HCT116 (cell line): ENCODE results near the gene PPFIA1. TPM values are rescaled to one million over a fixed set of nuclear protein-coding genes. Genes with fewer than 3 reads are reported as not detected.

Source experiments
- ATAC-seq: fragments of 200-7000 bp; cut with Tn5 transposase; 2 replicates; pipeline ENCODE4 v1.9.1; 2020; ENCODE audit warnings: mild to moderate bottlenecking, moderate library complexity
- BruUV-seq: library from RNA; stranded (reverse); fragments of 400-500 nt; replicated peaks from 2 replicates; lab custom pipeline; 2021; lab: Mats Ljungman, UMichigan
- CTCF ChIA-PET: fragments of 300-600 bp; sonication (Branson Sonifier 250); formaldehyde crosslinking; loops from one replicate; lab custom pipeline; 2021; ENCODE audit warnings: antibody characterized with exemption; lab: Charles Lee
- POLR2A ChIA-PET: fragments of 300-600, 350-600 bp; sonication (Branson Sonifier 250); formaldehyde crosslinking; loops from one replicate; lab custom pipeline; 2021; ENCODE audit warnings: antibody characterized with exemption; lab: Charles Lee
- RAD21 ChIA-PET, 2 experiments: fragments of 300-600 bp; sonication (Branson Sonifier 250); formaldehyde crosslinking; loops; one replicate each; lab custom pipeline; 2023; ENCODE audit warnings: low total read pairs in 2 of 2; ENCODE audit not compliant: uncharacterized antibody in 2 of 2, unreplicated experiment in 2 of 2, low non-redundant PET in 1 of 2; lab: Charles Lee
- DNase-seq: peaks from one replicate; pipeline ENCODE4 v3.0.0-alpha.2; 2010; ENCODE audit warnings: low read depth, low spot score
- H2AFZ ChIP-seq: fragments of 200-600 bp; shearing (Covaris generic), sonication (generic); 2 replicates; pipeline ENCODE4 v1.6.1; 2017; ENCODE audit warnings: low read depth, mixed run types, mixed read lengths, antibody characterized with exemption, low read length; ENCODE audit not compliant: poor library complexity, severe bottlenecking
- H3K27ac ChIP-seq: 2 replicates; pipeline ENCODE4 v1.5.1; 2012; ENCODE audit warnings: low read depth, low read length
- H3K27me3 ChIP-seq: fragments of 200-600 bp; sonication (generic); 2 replicates; pipeline ENCODE4 v1.6.1; 2016; ENCODE audit warnings: mixed run types, low read length, mixed read lengths; ENCODE audit not compliant: insufficient read depth
- H3K36me3 ChIP-seq, 2 experiments: fragments of 200-500 bp in 1 of 2; fragments of 200-600 bp in 1 of 2; sonication (Bioruptor generic) in 1 of 2; sonication (generic) in 1 of 2; 2 replicates each; pipeline versions ENCODE4 v1.5.1 to v1.6.1; 2014 to 2016; ENCODE audit warnings: low read length in 2 of 2, inconsistent platforms in 1 of 2, mixed read lengths in 1 of 2, mixed run types in 1 of 2; ENCODE audit not compliant: insufficient read depth in 2 of 2, control insufficient read depth in 1 of 2
- H3K4me1 ChIP-seq, 2 experiments: fragments of 200-600 bp in 1 of 2; sonication (generic) in 1 of 2; 2 replicates each; pipeline versions ENCODE4 v1.5.1 to v1.6.1; 2012 to 2017; ENCODE audit warnings: low read length in 2 of 2, inconsistent platforms in 1 of 2, mild to moderate bottlenecking in 1 of 2, mixed read lengths in 1 of 2, mixed run types in 1 of 2, moderate library complexity in 1 of 2; ENCODE audit not compliant: insufficient read depth in 2 of 2, control insufficient read depth in 1 of 2
- H3K4me2 ChIP-seq: fragments of 200-600 bp; sonication (generic); 2 replicates; pipeline ENCODE4 v1.6.1; 2017; ENCODE audit warnings: mixed run types, low read length, mixed read lengths
- H3K4me3 ChIP-seq, 2 experiments: fragments of 200-600 bp in 1 of 2; sonication (generic) in 1 of 2; replicated peaks in 1 of 2; 2 replicates each; pipeline ENCODE4 v1.5.1; 2011 to 2016; ENCODE audit warnings: low read length in 2 of 2, control low read depth in 1 of 2, low read depth in 1 of 2, mild to moderate bottlenecking in 1 of 2, mixed read lengths in 1 of 2, mixed run types in 1 of 2
- H3K79me2 ChIP-seq: fragments of 200-600 bp; sonication (generic); 2 replicates; pipeline ENCODE4 v1.6.1; 2017; ENCODE audit warnings: mild to moderate bottlenecking, mixed run types, low read length, moderate library complexity, mixed read lengths; ENCODE audit not compliant: insufficient read depth
- H3K9ac ChIP-seq: fragments of 200-600 bp; sonication (generic); 2 replicates; pipeline ENCODE4 v1.6.1; 2016; ENCODE audit warnings: low read length, mixed read lengths
- H3K9me2 ChIP-seq: fragments of 200-600 bp; sonication (generic), shearing (Covaris generic); 2 replicates; pipeline ENCODE4 v1.6.1; 2017; ENCODE audit warnings: mixed run types, mild to moderate bottlenecking, moderate library complexity; ENCODE audit not compliant: insufficient read depth
- H3K9me3 ChIP-seq, 2 experiments: fragments of 200-500 bp in 1 of 2; fragments of 200-600 bp in 1 of 2; sonication (Bioruptor generic) in 1 of 2; sonication (generic) in 1 of 2; 2 replicates each; pipeline ENCODE4 v1.6.1; 2014 to 2017; ENCODE audit warnings: low read length in 2 of 2, mixed read lengths in 2 of 2, inconsistent platforms in 1 of 2, low read depth in 1 of 2, mild to moderate bottlenecking in 1 of 2, mixed run types in 1 of 2, moderate library complexity in 1 of 2; ENCODE audit not compliant: control insufficient read depth in 1 of 2, insufficient read depth in 1 of 2
- H4K20me1 ChIP-seq: fragments of 200-600 bp; sonication (generic), shearing (Covaris generic); 2 replicates; pipeline ENCODE4 v1.6.1; 2017; ENCODE audit warnings: mixed run types, mild to moderate bottlenecking, moderate library complexity; ENCODE audit not compliant: insufficient read depth
- CBX3 ChIP-seq: IDR thresholded peaks from 2 replicates; pipeline ENCODE4 v1.6.1; 2012; ENCODE audit warnings: low read depth
- CEBPB ChIP-seq: IDR thresholded peaks from 2 replicates; pipeline ENCODE4 v1.6.1; 2012; ENCODE audit warnings: low read depth
- EGR1 ChIP-seq: IDR thresholded peaks from 2 replicates; pipeline ENCODE4 v1.6.1; 2012; ENCODE audit warnings: low read depth
- ELF1 ChIP-seq: IDR thresholded peaks from 2 replicates; pipeline ENCODE4 v1.6.1; 2012; ENCODE audit warnings: low read depth, borderline replicate concordance
- EZH2 ChIP-seq: fragments of 200-600 bp; sonication (generic); IDR thresholded peaks from 2 replicates; pipeline ENCODE4 v1.6.1; 2017; ENCODE audit warnings: antibody characterized with exemption, mixed run types
- EZH2phosphoT487 ChIP-seq: fragments of 200-600 bp; IDR thresholded peaks from 2 replicates; pipeline ENCODE4 v1.6.1; 2018; ENCODE audit warnings: antibody characterized with exemption, borderline replicate concordance
- FOSL1 ChIP-seq: IDR thresholded peaks from 2 replicates; pipeline ENCODE4 v1.6.1; 2012; ENCODE audit warnings: low read depth
- JUND ChIP-seq: IDR thresholded peaks from 2 replicates; pipeline ENCODE4 v1.6.1; 2012
- POLR2AphosphoS5 ChIP-seq: IDR thresholded peaks from 2 replicates; pipeline ENCODE4 v1.6.1; 2011; ENCODE audit warnings: mild to moderate bottlenecking, low read depth, low read length, moderate library complexity
- RAD21 ChIP-seq: IDR thresholded peaks from 2 replicates; pipeline ENCODE4 v1.6.1; 2012; ENCODE audit warnings: low read depth, mild to moderate bottlenecking
- SIN3A ChIP-seq: IDR thresholded peaks from 2 replicates; pipeline ENCODE4 v1.6.1; 2012; ENCODE audit warnings: low read depth
- SRF ChIP-seq: IDR thresholded peaks from 2 replicates; pipeline ENCODE4 v1.6.1; 2012; ENCODE audit warnings: low read depth
- TCF7L2 ChIP-seq: IDR thresholded peaks from 2 replicates; pipeline ENCODE4 v1.7.0; 2011; ENCODE audit warnings: borderline replicate concordance, inconsistent platforms; ENCODE audit not compliant: insufficient read depth, insufficient read length; ENCODE audit errors: extremely low read depth
- ZFX ChIP-seq: fragments of 450-650 bp; IDR thresholded peaks from 2 replicates; pipeline ENCODE4 v1.6.1; 2017
- ZNF274 ChIP-seq: fragments of 200-500 bp; sonication (Bioruptor generic); IDR thresholded peaks from 2 replicates; pipeline ENCODE4 v1.6.1; 2014; ENCODE audit warnings: mild to moderate bottlenecking, low read depth, low read length, inconsistent platforms
- intact Hi-C: fragments of 100-400 bp; cut with micrococcal nuclease; formaldehyde crosslinking; loops from 2 replicates; pipeline ENCODE4 v1.10.0; 2022
- total RNA-seq: library from RNA; stranded (reverse); gene quantifications from one replicate; pipeline ENCODE4 v1.2.1, GENCODE V29; 2021; ENCODE audit not compliant: unreplicated experiment
- TF ChIP-seq, protein P1 (sequence below): IDR thresholded peaks from 2 replicates; pipeline ENCODE4 v1.6.1; 2012
- TF ChIP-seq, protein P2 (sequence below): IDR thresholded peaks from 2 replicates; pipeline ENCODE4 v1.6.1; 2012
- TF ChIP-seq, protein P3 (sequence below), 3 experiments: fragments of 200-600 bp in 1 of 3; sonication (generic) in 1 of 3; IDR thresholded peaks in 2 of 3; conservative IDR thresholded peaks in 1 of 3; 2 replicates each; pipeline ENCODE4 v1.5.1; 2012 to 2017; ENCODE audit warnings: low read depth in 2 of 3, low read length in 2 of 3, antibody characterized with exemption in 1 of 3, borderline replicate concordance in 1 of 3, control low read depth in 1 of 3, mild to moderate bottlenecking in 1 of 3, mixed read lengths in 1 of 3, mixed run types in 1 of 3, moderate library complexity in 1 of 3; ENCODE audit not compliant: insufficient read depth in 1 of 3

Gene PPFIA1
- total RNA-seq, 1 experiment from 2014 or later: 48.6 TPM

DNA sequence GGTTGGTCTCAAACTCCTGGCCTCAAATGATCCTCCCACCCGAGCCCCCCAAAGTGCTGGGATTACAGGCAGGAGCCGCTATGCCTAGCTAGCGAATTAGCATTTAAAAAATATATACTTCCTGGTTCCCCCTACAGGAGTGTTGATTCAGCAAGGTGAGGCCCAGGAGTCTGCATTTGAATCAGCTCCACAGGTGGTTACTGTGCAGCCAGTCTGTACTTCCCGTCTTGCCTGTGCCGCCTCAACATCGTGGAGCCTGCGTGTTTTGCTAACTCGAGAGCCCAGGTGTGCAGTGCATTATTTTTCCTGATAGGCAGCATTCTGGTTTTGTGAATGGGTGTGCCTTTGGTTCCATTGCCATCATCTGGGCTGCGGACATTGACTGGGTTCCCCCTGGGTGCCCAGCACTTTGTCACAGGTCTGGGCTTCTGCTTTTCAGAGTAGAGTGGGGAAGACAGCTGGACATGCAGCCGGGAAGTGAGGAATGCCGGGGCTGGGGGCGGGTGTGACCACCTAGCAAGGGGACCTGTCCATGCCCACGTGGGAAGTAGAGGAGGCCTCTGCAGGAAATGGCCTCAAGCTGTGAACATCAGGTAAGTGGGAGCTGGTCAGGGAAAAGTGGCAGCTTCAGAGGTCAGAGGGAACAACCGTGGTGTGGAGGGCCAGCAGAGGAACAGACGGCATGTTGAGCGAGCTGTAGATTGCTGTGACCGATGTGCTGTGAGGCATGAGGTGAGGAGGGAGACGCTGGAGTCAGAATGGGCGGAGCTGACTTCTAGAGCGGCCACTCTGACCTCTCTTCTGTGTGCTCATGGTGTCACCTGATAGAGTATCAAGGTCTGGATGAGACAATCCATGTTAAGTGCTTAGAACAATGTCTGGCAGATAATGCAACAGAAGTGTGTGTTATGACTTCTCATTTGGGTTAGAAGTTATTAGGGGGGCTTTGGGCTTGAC lies 42.2 kb downstream of the PPFIA1 start (continued):
- no peak for TF ChIP-seq CBX3

DNA sequence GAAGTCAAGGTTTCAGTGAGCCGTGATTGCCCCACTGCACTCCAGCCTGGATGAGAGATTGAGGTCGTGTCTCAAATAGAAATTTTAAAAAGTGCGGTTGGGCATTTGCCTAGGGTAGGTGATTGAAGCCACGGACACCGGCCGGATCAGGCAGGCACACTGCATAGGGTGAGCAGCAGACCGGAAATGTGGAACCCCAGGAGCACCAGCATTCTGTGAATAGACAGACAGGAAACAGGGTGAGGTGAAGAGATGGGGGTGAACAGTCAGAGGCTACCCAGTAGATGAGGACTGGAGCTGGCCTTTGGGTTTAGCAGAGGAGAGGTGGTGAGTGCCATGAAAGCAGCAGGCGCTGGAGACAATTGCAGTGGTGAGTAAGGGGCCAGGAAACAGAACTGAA lies 43.5 kb downstream of the PPFIA1 start:
- Histone ChIP-seq H3K4me3 (no peak overlapping the region), H3K4me1 (no peaks in the 10 kb centered on the region), H3K4me2 (no peak overlapping the region), H4K20me1 (no peaks in the 10 kb centered on the region), H3K36me3 (no peaks in the 10 kb centered on the region), H2AFZ (no peak overlapping the region), H3K79me2 (peaks cover 84% of the 10 kb centered on the region), H3K9me3 (no peaks in the 10 kb centered on the region), H3K27ac (no peak overlapping the region), H3K9me2 (no peaks in the 10 kb centered on the region), H3K27me3 (no peaks in the 10 kb centered on the region), H3K9ac (no peak overlapping the region)
- ATAC-seq (no peak), DNase-seq (no peak)
- ChIA-PET RAD21 (no interaction called here), CTCF (no interaction called here), POLR2A (no interaction called here)
- BruUV-seq: no TSS peak
- no peak for TF ChIP-seq CBX3
- no peak for TF ChIP-seq EZH2phosphoT487
- TF ChIP-seq SRF: no peak
- no peak for TF ChIP-seq ZNF274
- TF ChIP-seq CEBPB: no peak
- no peak for TF ChIP-seq EZH2
- no peak for TF ChIP-seq ZFX
- TF ChIP-seq ELF1: no peak
- no peak for TF ChIP-seq SIN3A
- TF ChIP-seq, protein P1, sequence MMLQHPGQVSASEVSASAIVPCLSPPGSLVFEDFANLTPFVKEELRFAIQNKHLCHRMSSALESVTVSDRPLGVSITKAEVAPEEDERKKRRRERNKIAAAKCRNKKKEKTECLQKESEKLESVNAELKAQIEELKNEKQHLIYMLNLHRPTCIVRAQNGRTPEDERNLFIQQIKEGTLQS: no peak
- TF ChIP-seq, protein P2, sequence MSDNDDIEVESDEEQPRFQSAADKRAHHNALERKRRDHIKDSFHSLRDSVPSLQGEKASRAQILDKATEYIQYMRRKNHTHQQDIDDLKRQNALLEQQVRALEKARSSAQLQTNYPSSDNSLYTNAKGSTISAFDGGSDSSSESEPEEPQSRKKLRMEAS: no peak
- no peak for TF ChIP-seq EGR1
- TF ChIP-seq, protein P3, sequence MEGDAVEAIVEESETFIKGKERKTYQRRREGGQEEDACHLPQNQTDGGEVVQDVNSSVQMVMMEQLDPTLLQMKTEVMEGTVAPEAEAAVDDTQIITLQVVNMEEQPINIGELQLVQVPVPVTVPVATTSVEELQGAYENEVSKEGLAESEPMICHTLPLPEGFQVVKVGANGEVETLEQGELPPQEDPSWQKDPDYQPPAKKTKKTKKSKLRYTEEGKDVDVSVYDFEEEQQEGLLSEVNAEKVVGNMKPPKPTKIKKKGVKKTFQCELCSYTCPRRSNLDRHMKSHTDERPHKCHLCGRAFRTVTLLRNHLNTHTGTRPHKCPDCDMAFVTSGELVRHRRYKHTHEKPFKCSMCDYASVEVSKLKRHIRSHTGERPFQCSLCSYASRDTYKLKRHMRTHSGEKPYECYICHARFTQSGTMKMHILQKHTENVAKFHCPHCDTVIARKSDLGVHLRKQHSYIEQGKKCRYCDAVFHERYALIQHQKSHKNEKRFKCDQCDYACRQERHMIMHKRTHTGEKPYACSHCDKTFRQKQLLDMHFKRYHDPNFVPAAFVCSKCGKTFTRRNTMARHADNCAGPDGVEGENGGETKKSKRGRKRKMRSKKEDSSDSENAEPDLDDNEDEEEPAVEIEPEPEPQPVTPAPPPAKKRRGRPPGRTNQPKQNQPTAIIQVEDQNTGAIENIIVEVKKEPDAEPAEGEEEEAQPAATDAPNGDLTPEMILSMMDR (IDR thresholded peaks at IDR 0.05 in 2 of 3, conservative IDR thresholded peaks at IDR 0.05 in 1 of 3; ENCODE audit: borderline replicate concordance in 1 of 3, insufficient read depth in 1 of 3, low read depth in 2 of 3, low read length in 2 of 3): no peak
- TF ChIP-seq POLR2AphosphoS5: no peak
- TF ChIP-seq JUND: no peak
- TF ChIP-seq RAD21: no peak
- no peak for TF ChIP-seq FOSL1
- TF ChIP-seq TCF7L2: no peak
- intact Hi-C loops: no loop called here
